K562 (cell line): ENCODE data around the gene ZSWIM8. TPM values are rescaled to one million over a fixed set of nuclear protein-coding genes. Genes with fewer than 3 reads are reported as not detected.

Experiments
- CBFA2T2 ChIP-seq: fragments of 450-650 bp; conservative IDR thresholded peaks from 2 replicates; pipeline ENCODE4 v1.6.1; 2017; ENCODE audit warnings: mild to moderate bottlenecking
- GABPB1 ChIP-seq: sonication (generic); formaldehyde crosslinking; IDR thresholded peaks from 2 replicates; pipeline ENCODE4 v1.8.0; 2022; ENCODE audit warnings: mild to moderate bottlenecking, missing genetic modification reagents
- HMBOX1 ChIP-seq: sonication (generic); IDR thresholded peaks from 2 replicates; pipeline ENCODE4 v1.6.1; 2016
- KLF1 ChIP-seq: fragments of 450-650 bp; IDR thresholded peaks from 2 replicates; pipeline ENCODE4 v1.6.1; 2016; ENCODE audit warnings: missing genetic modification characterization, missing compliant biosample characterization
- NCOA2 ChIP-seq, 2 experiments: fragments of 450-650 bp; IDR thresholded peaks; 2 replicates each; pipeline ENCODE4 v1.6.1; 2018; ENCODE audit warnings: mild to moderate bottlenecking in 2 of 2, moderate library complexity in 1 of 2; ENCODE audit not compliant: partially characterized antibody in 2 of 2
- NR4A1 ChIP-seq, 2 experiments: fragments of 250-450 bp in 1 of 2; fragments of 450-650 bp in 1 of 2; sonication (Bioruptor Pico) in 1 of 2; IDR thresholded peaks; 2 replicates each; pipeline versions ENCODE4 v1.4.0 to v1.6.1; 2016 to 2020; ENCODE audit warnings: mild to moderate bottlenecking in 2 of 2, missing compliant biosample characterization in 1 of 2, missing genetic modification characterization in 1 of 2, moderate library complexity in 1 of 2
- PHB2 ChIP-seq: fragments of 450-650 bp; IDR thresholded peaks from 2 replicates; pipeline ENCODE4 v1.6.1; 2017; ENCODE audit warnings: low read depth
- PHF20 ChIP-seq: fragments of 450-650 bp; IDR thresholded peaks from 2 replicates; pipeline ENCODE4 v1.6.1; 2018; ENCODE audit not compliant: partially characterized antibody
- RREB1 ChIP-seq: fragments of 250-450 bp; sonication (Bioruptor Pico); IDR thresholded peaks from 2 replicates; pipeline ENCODE4 v1.4.0; 2020
- XRCC3 ChIP-seq: fragments of 450-650 bp; IDR thresholded peaks from 2 replicates; pipeline ENCODE4 v1.6.1; 2017; ENCODE audit warnings: mild to moderate bottlenecking, moderate library complexity
- ZBTB33 ChIP-seq: sonication (generic); formaldehyde crosslinking; IDR thresholded peaks from 2 replicates; pipeline ENCODE4 v1.8.1; 2023; ENCODE audit warnings: mild to moderate bottlenecking, missing genetic modification reagents
- ZFP1 ChIP-seq: fragments of 450-650 bp; formaldehyde crosslinking; IDR thresholded peaks from 2 replicates; pipeline ENCODE4 v1.4.0; 2020; ENCODE audit warnings: mild to moderate bottlenecking, mixed read lengths
- ZFP91 ChIP-seq: sonication (generic); formaldehyde crosslinking; IDR thresholded peaks from 2 replicates; pipeline ENCODE4 v1.8.0; 2022; ENCODE audit warnings: mild to moderate bottlenecking, missing genetic modification reagents
- ZNF143 ChIP-seq: sonication (generic); formaldehyde crosslinking; IDR thresholded peaks from 2 replicates; pipeline ENCODE4 v1.9.0; 2022; ENCODE audit warnings: mild to moderate bottlenecking, missing genetic modification reagents
- polyA plus RNA-seq, 8 experiments: library from polyadenylated mRNA; depleted of rRNA in 4 of 8; stranded (reverse) in 5 of 8; unstranded in 3 of 8; fragments of >200 nt; fragmentation: Nextera tagmentation in 2 of 8; fragmentation: Illumina TruSeq in 1 of 8; extraction: Ambion mirVana in 2 of 8; extraction: Trizol in 1 of 8; gene quantifications; 2 replicates each; pipeline versions ENCODE4 v1.2.1 to v1.2.3, GENCODE V29; 2011 to 2014; ENCODE audit warnings: inconsistent platforms in 1 of 8, missing spikeins in 1 of 8
- total RNA-seq, 7 experiments: library from RNA; depleted of rRNA in 6 of 7; stranded (reverse); fragments of >200 nt in 6 of 7; fragmentation: Illumina TruSeq in 2 of 7; extraction: Trizol in 2 of 7; gene quantifications; 2 replicates each; pipeline versions ENCODE4 v1.2.1 to v1.2.3, GENCODE V29; 2011 to 2021; ENCODE audit warnings: low replicate concordance in 1 of 7

The ZSWIM8 gene
- total and polyA plus RNA-seq, 9 of the 15 experiments (the other 6 are each of a cell fraction or from before 2014, with no cell fraction given) = 5.6 to 47.8 (median 26.7) TPM

GRCh38 chr10:73743905-73744663, 41.3 kb upstream of the ZSWIM8 start, which contains the start of gene SEC24C (continued):
- no peak; the same call in 1 of the 2 replicates for TF ChIP-seq ZBTB33 (CRISPR knock-in tag)
- peak; percentile 60; the same call in 1 of the 2 replicates for TF ChIP-seq KLF1 (tag)
- no peak for TF ChIP-seq CBFA2T2
- TF ChIP-seq GABPB1 (CRISPR knock-in tag) = peak; percentile 98
- TF ChIP-seq NCOA2 (IDR thresholded peaks at IDR 0.05; ENCODE audit: partially characterized antibody in 2 of 2) = no peak
- no peak; the same call in none of the 2 replicates for TF ChIP-seq HMBOX1
- peak; percentile 96 for TF ChIP-seq PHF20
- peak; percentile 51; the same call in 1 of the 2 replicates for TF ChIP-seq ZFP1 (CRISPR knock-in tag)
- TF ChIP-seq ZNF143 (CRISPR knock-in tag) = peak; percentile 52; the same call in 1 of the 2 replicates
- no peak; the same call in 1 of the 2 replicates for TF ChIP-seq RREB1
- TF ChIP-seq NR4A1 (CRISPR knock-in tag; IDR thresholded peaks at IDR 0.05) = 0 out of 2 replicates have a peak, but pooled peaks have one; percentile 41
- TF ChIP-seq NR4A1 (tag; IDR thresholded peaks at IDR 0.05) = no peak; the same call in 1 of the 2 replicates
- no peak for TF ChIP-seq XRCC3
- TF ChIP-seq ZFP91 = 0 out of 2 replicates have a peak, but pooled peaks have one; percentile 40
- TF ChIP-seq PHB2 = no peak; the same call in 1 of the 2 replicates
